HG02943 (cell line): ENCODE data around the gene CCDC63.
"Not testable (repeated sequence)": the region's sequence is repeated elsewhere in the genome, so short reads cannot be mapped to it uniquely, and the experiment has no call there.

ENCODE experiments used
- ATAC-seq: cut with Tn5 transposase; IDR thresholded peaks from one replicate; pipeline ENCODE4 v1.9.1; 2021; ENCODE audit warnings: mild to moderate bottlenecking, low read depth, moderate library complexity; ENCODE audit not compliant: unreplicated experiment

CCDC63 gene

DNA sequence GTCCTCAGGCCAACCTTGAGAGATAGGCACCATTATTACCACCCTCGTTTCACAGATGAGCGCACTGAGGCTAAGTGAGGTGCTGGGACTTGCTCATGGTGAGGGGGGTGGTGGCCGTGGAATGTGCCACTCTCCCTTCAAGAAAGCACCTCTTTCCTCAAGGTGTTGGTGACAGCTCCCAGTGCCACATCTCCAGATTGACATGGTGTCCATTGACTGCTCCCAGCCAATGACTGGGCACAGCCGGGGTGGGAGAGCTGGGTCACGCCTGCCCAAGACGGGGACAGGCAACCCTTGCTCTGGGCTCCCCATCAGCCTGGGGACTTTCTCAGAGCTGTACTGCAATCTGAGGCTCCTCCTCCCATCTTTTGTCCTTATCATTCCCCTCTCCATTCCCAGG, 94.6 kb downstream of the CCDC63 start:
- no peak for ATAC-seq

DNA sequence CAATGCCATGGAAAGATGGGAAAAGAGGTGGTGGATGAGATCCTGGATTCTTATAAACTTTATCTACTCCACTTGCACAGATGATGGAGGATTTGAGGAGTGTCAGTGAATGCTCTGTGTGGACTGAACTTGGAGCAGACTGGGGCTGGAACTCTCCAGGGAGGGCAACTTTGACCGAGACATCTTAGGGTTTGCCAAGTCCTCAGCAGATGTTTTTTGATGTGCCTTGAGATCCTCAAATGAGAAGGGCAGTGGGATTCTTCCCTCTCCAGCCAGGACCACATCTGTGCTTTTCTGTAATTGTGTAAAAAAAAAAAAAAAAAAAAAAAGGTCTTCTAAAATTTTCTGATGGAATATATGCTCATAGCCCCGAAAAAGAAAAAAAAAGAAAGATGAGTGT, 96.6 kb downstream of the CCDC63 start:
- ATAC-seq = no peak

DNA sequence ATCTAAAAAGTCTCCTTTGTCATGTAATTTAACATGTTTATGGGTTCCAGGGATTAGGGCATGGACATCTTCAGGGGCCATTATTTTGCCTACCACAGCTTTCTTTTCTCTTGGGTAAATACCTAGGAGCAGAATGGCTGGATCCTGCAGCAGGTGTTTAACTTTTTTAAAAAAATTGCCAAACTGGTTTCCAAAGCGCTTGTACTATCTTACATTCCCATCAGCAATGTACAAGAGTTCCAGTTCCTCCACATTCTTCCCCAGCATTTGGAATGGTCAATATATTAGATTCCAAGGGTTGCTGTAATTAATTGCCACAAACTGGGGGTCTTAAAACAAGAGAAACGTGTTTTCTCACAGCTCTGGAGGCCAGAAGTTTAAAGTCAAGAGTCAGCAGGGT, 101.3 kb downstream of the CCDC63 start:
- no peak for ATAC-seq

DNA sequence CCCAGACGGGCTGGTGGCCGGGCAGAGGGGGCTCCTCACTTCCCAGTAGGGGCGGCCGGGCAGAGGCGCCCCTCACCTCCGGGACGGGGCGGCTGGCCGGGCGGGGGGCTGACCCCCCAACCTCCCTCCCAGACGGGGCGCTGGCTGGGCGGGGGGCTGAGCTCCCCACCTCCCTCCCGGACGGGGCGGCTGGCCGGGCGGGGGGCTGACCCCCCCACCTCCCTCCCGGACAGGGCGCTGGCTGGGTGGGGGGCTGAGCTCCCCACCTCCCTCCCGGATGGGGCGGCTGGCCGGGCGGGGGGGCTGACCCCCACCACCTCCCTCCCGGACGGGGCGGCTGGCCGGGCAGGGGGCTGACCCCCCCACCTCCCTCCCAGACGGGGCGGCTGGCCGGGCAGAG, 103.7 kb downstream of the CCDC63 start:
- not testable (repeated sequence) for ATAC-seq

DNA sequence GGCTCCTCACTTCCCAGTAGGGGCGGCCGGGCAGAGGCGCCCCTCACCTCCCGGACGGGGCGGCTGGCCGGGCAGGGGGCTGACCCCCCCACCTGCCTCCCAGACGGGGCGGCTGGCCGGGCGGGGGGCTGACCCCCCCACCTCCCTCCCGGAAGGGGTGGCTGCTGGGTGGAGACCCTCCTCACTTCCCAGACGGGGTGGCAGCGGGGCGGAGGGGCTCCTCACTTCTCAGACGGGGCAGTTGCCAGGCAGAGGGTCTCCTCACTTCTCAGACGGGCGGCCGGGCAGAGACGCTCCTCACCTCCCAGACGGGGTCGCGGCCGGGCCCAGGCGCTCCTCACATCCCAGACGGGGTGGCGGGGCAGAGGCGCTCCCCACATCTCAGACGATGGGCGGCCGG, 104.1 kb downstream of the CCDC63 start:
- not testable (repeated sequence) for ATAC-seq
